Ectodermal cell (in vitro differentiated cells): Measurements from ENCODE around the gene SPDYE16.
"Not testable (repeated sequence)": the region's sequence is repeated elsewhere in the genome, so short reads cannot be mapped to it uniquely, and the experiment has no call there.

ENCODE experiments used
- H3K27ac ChIP-seq: 2 replicates; pipeline ENCODE4 v1.7.0; 2013; ENCODE audit warnings: mild to moderate bottlenecking, low read depth, low read length; ENCODE audit not compliant: insufficient read depth, poor library complexity, severe bottlenecking
- H3K27me3 ChIP-seq: 2 replicates; pipeline ENCODE4 v1.7.0; 2013; ENCODE audit warnings: mild to moderate bottlenecking, low read length; ENCODE audit not compliant: insufficient read depth, control insufficient read depth, poor library complexity, severe bottlenecking
- H3K36me3 ChIP-seq: one replicate; pipeline ENCODE4 v1.7.0; 2013; ENCODE audit warnings: low read length; ENCODE audit not compliant: control insufficient read depth, insufficient read depth
- H3K4me1 ChIP-seq: one replicate; pipeline ENCODE4 v1.7.0; 2013; ENCODE audit warnings: low read length; ENCODE audit not compliant: control insufficient read depth, insufficient read depth
- H3K4me3 ChIP-seq: 2 replicates; pipeline ENCODE4 v1.7.0; 2013; ENCODE audit warnings: low read depth, low read length, control low read depth; ENCODE audit not compliant: insufficient read depth
- H3K9me3 ChIP-seq: 2 replicates; pipeline ENCODE4 v1.7.0; 2013; ENCODE audit warnings: mild to moderate bottlenecking, low read length, moderate library complexity; ENCODE audit not compliant: control insufficient read depth
- WGBS, 2 experiments: methylation state at CpG; one replicate each; pipeline ENCODE4 v1.1.7; 2013; ENCODE audit warnings: missing lambda C conversion rate in 2 of 2; 5-methylcytosine and 5-hydroxymethylcytosine counted together

SPDYE16 gene

GRCh38 chr7:76486618-76487017, 56.5 kb downstream of the SPDYE16 start:
- H3K4me1 ChIP-seq, H3K36me3 ChIP-seq, H3K4me3 ChIP-seq, H3K9me3 ChIP-seq, H3K27me3 ChIP-seq, H3K27ac ChIP-seq: not testable (repeated sequence)
- 83% methylated on average over 2 of the region's 5 CpGs; no CpG with 5 or more reads in 1 of the 2 experiments for WGBS, 2 experiments

GRCh38 chr7:76485822-76486610, 57.1 kb downstream of the SPDYE16 start:
- not testable (repeated sequence) for H3K27ac ChIP-seq, H3K9me3 ChIP-seq, H3K4me1 ChIP-seq, H3K36me3 ChIP-seq, H3K27me3 ChIP-seq, H3K4me3 ChIP-seq
- 51 to 54% methylated on average over 4 of the region's 20 CpGs for WGBS, 2 experiments

GRCh38 chr7:76484456-76484855, 58.6 kb downstream of the SPDYE16 start:
- H3K27ac ChIP-seq, H3K27me3 ChIP-seq, H3K4me3 ChIP-seq, H3K9me3 ChIP-seq, H3K36me3 ChIP-seq, H3K4me1 ChIP-seq: not testable (repeated sequence)
- WGBS, 2 experiments = 95 to 98% methylated on average over 6 of the region's 12 CpGs

GRCh38 chr7:76483081-76483480, 60.0 kb downstream of the SPDYE16 start:
- H3K27ac ChIP-seq, H3K4me1 ChIP-seq, H3K9me3 ChIP-seq, H3K4me3 ChIP-seq, H3K36me3 ChIP-seq, H3K27me3 ChIP-seq: not testable (repeated sequence)
- WGBS, 2 experiments = 93 to 96% methylated on average over 16 of the region's 17 CpGs

- H3K4me1 ChIP-seq, H3K27ac ChIP-seq, H3K27me3 ChIP-seq, H3K36me3 ChIP-seq, H3K4me3 ChIP-seq, H3K9me3 ChIP-seq: not testable (repeated sequence)
- WGBS, 2 experiments = 95% methylated on average over 24 of the region's 24 CpGs
These were observed 60.4 kb downstream of the SPDYE16 start for GRCh38 chr7:76482660-76483059.
